ENCODE measurements around the gene ATP8B2.
"Not testable (repeated sequence)": the region's sequence is repeated elsewhere in the genome, so short reads cannot be mapped to it uniquely, and the experiment has no call there.

Gene ATP8B2

GRCh38 chr1:154361357-154361756 is 36.0 kb downstream of the ATP8B2 start (continued):
- no peak for TF ChIP-seq ZSCAN18 (tag by site-specific recombination; IDR thresholded peaks at IDR 0.05)
- no peak for TF ChIP-seq ZNF214 (tag by site-specific recombination; IDR thresholded peaks at IDR 0.05; ENCODE audit: borderline replicate concordance)
- TF ChIP-seq ZNF23 (tag by site-specific recombination; IDR thresholded peaks at IDR 0.05; ENCODE audit: borderline replicate concordance): no peak
- no peak for TF ChIP-seq ZNF610 (tag by site-specific recombination; IDR thresholded peaks at IDR 0.05; ENCODE audit: borderline replicate concordance)

- no peak overlapping the region for H3K4me3 ChIP-seq (ENCODE audit: low read depth, low read length)
- no peaks in the 10 kb centered on the region for H3K36me3 ChIP-seq (ENCODE audit: control insufficient read depth in 2 of 2, insufficient read depth in 1 of 2, low read length in 2 of 2)
- CTCF ChIA-PET: interaction anchor here (0.7 to 1.8 kb wide), 3 partner anchors 18 to 74 kb away, joined by 3 to 4 read pairs (median 3); no protein-coding TSS in a partner anchor
- H3K27ac ChIP-seq (ENCODE audit: extremely low read depth, low read depth, low read length): no peak overlapping the region
- TF ChIP-seq ZNF335 (tag by site-specific recombination; conservative IDR thresholded peaks at IDR 0.05) (no peak), ZNF639 (tag by site-specific recombination; IDR thresholded peaks at IDR 0.05) (no peak), ZNF23 (tag by site-specific recombination; IDR thresholded peaks at IDR 0.05; ENCODE audit: borderline replicate concordance) (no peak), REPIN1 (tag by site-specific recombination; IDR thresholded peaks at IDR 0.05; ENCODE audit: low read depth) (no peak), ZXDB (tag by site-specific recombination; IDR thresholded peaks at IDR 0.05) (no peak), KLF8 (tag by site-specific recombination; IDR thresholded peaks at IDR 0.05) (no peak), WT1 (tag by site-specific recombination; IDR thresholded peaks at IDR 0.05) (no peak)
- POLR2A ChIA-PET: no interaction called here
- H3K4me1 ChIP-seq (ENCODE audit: control insufficient read depth, insufficient read depth, low read length): no peaks in the 10 kb centered on the region
- H3K9me3 ChIP-seq (ENCODE audit: control insufficient read depth, insufficient read depth, low read depth, low read length): no peaks in the 10 kb centered on the region
These were observed 46.1 kb downstream of the ATP8B2 start for GRCh38 chr1:154371436-154371835.

GRCh38 chr1:154373777-154374357 is 48.5 kb downstream of the ATP8B2 start:
- H3K4me1 ChIP-seq (ENCODE audit: control insufficient read depth, insufficient read depth, low read length); H3K36me3 ChIP-seq (ENCODE audit: control insufficient read depth in 2 of 2, insufficient read depth in 1 of 2, low read length in 2 of 2); POLR2A ChIA-PET; H3K4me3 ChIP-seq (ENCODE audit: low read depth, low read length); H3K27ac ChIP-seq (ENCODE audit: extremely low read depth, low read depth, low read length); H3K9me3 ChIP-seq (ENCODE audit: control insufficient read depth, insufficient read depth, low read depth, low read length): not testable (repeated sequence)
- CTCF ChIA-PET: interaction anchor here (0.7 to 1.7 kb wide), 3 partner anchors 12 to 39 kb away, joined by 3 to 4 read pairs (median 4); no protein-coding TSS in a partner anchor
- 0 out of 2 replicates have a peak, but pooled peaks have one; percentile 32 for TF ChIP-seq ZNF121 (tag by site-specific recombination; IDR thresholded peaks at IDR 0.05)
- TF ChIP-seq ZFHX2 (tag by site-specific recombination; conservative IDR thresholded peaks at IDR 0.05): peak; percentile 42; the same call in 1 of the 2 replicates

GRCh38 chr1:154379301-154379700 is 54.0 kb downstream of the ATP8B2 start:
- ChIA-PET POLR2A (no interaction called here), CTCF (no interaction called here)
- Histone ChIP-seq H3K4me3 (ENCODE audit: low read depth, low read length) (no peak overlapping the region), H3K9me3 (ENCODE audit: control insufficient read depth, insufficient read depth, low read depth, low read length) (no peaks in the 10 kb centered on the region), H3K27ac (ENCODE audit: extremely low read depth, low read depth, low read length) (no peak overlapping the region), H3K36me3 (ENCODE audit: control insufficient read depth in 2 of 2, insufficient read depth in 1 of 2, low read length in 2 of 2) (no peaks in the 10 kb centered on the region), H3K4me1 (ENCODE audit: control insufficient read depth, insufficient read depth, low read length) (no peaks in the 10 kb centered on the region)
- TF ChIP-seq AEBP2 (tag by site-specific recombination; IDR thresholded peaks at IDR 0.05; ENCODE audit: borderline replicate concordance): no peak
- TF ChIP-seq ZBTB17 (tag by site-specific recombination; IDR thresholded peaks at IDR 0.05): no peak
- no peak for TF ChIP-seq REPIN1 (tag by site-specific recombination; IDR thresholded peaks at IDR 0.05; ENCODE audit: low read depth)
- TF ChIP-seq ZNF510 (tag by site-specific recombination; IDR thresholded peaks at IDR 0.05; ENCODE audit: insufficient replicate concordance): no peak
- TF ChIP-seq ZNF311 (tag by site-specific recombination; IDR thresholded peaks at IDR 0.05; ENCODE audit: borderline replicate concordance): no peak
- no peak for TF ChIP-seq ZNF280D (tag by site-specific recombination; IDR thresholded peaks at IDR 0.05)
- no peak for TF ChIP-seq MEIS1 (CRISPR knock-in tag; IDR thresholded peaks at IDR 0.05; ENCODE audit: borderline replicate concordance)
- no peak for TF ChIP-seq KLF9 (tag by site-specific recombination; IDR thresholded peaks at IDR 0.05; ENCODE audit: low read depth)
- no peak for TF ChIP-seq ZNF645 (tag by site-specific recombination; IDR thresholded peaks at IDR 0.05)
- no peak for TF ChIP-seq GFI1B (tag by site-specific recombination; IDR thresholded peaks at IDR 0.05)

Measured in HEK293 (cell line).